ENCODE data around the gene COX4I2.
A peak's percentile ranks its signal among the peaks of the same experiment; 100 is the strongest.
"Not testable (repeated sequence)": the region's sequence is repeated elsewhere in the genome, so short reads cannot be mapped to it uniquely, and the experiment has no call there.

Gene COX4I2

DNA sequence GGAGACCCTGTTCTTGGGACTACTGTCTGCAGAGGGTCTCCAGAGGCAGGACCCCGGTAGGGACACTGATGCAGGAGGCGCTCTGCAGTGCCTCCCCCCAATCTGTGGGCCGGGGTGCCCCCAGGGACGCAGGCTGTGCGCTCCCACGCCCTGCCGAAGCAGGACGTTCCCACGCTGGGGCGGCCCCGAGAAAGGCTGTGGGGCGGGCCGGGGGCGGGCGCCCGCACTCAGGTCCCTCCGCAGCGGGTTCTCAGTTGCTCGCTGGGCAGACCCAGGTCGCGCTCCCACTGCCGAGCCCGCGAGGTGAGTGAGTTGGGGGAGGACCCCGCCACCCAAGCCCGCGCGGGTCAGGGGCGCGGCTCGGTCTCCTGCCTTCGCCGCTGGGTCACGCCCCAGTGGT, at the start of gene COX4I2:
Gene COX4I2 (plus strand): TSS at position 253 of the 400 bp plus-strand sequence. CDS start 1,106 bp downstream, outside the sequence.
- DNase-seq (ENCODE audit: low spot score): no peak

DNA sequence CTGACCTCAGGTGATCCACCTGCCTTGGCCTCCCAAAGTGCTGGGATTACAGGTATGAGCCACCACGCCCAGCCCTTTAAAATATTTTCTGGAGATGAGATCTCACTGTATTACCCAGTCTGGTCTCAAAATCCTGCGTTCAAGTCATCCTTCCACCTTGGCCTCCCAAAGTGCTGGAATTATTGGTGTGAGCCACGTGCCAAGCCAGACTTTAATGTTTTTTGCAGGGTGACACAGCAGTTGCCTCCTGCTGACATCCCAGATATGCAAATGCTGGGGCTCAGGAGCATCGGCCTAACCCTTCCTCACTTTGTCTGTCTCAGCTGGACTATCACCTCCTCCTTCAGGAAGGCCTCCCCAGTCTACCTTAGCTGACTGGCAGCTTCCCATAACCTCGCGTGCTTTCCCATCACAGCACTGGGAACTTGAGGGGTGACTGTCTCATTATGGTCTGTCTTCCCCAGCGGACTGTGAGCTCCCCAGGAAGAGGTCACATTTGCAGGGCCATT, 46.9 kb upstream of the COX4I2 start:
- no peak for DNase-seq (ENCODE audit: low spot score)

GRCh38 chr20:31593221-31594001, 44.3 kb upstream of the COX4I2 start:
- DNase-seq (ENCODE audit: low spot score): no peak

DNA sequence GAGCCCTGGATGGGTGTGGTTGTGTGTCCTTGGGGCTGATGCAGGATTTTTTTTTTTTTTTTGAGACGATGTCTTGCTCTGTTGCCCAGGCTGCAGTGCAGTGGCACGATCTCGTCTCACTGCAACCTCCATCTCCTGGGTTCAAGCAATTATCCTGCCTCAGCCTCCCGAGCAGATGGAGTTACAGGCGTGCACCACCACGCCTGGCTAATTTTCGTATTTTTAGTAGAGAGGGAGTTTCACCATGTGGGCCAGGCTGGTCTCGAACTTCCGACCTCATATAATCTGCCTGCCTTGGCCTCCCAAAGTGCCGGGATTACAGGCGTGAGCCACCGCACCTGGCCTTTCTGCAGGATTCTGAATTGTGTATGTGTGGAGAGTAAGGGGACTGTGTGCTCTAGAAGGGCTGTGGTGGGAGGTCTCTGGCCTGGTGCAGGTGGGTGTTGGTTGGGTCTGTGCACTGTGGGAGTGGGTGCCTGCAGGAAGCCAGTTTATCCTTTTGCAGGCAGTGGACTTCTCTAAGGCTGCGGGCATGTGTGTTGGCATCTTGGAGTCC, 43.6 kb upstream of the COX4I2 start:
- DNase-seq (ENCODE audit: low spot score): no peak

DNA sequence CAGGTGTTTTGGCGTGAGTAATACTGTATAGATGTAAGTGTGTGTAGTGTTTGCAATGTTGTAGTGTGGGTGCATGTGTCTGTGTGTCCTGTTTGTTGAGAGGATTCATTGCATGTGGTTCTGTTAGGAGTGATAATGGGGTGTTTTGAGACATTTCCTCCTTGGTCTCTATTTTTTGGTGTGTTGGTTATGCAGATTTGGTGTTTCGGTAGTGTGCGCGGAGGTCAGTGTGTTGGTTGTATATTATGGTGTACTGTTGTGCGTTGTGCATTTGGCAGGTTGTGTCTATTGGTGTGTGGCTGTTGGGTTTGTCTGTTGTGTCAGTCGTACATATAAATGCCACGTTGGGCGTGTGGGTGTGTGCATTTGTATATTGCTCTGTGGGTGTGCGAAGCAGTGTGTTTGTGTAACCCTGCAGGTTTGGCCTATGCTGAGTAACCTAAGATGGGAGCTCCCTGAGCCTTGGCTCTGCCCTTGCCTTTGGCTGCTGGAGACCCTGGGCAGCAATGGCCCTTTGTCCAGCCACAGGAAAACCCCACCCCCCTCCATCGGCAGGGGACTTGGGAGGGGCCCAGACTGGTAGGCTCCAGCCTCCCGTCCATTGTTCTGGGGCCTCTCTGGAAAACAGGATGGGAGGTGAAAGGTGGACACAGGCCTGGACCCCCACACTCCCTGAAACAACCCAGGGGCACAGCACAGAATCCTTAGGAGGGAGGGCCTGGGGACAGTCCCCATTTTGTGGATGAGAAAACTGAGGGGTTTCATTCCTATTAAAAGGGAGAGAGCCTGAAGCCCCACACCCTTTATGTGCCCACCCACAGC, 42.9 kb upstream of the COX4I2 start:
- no peak for DNase-seq (ENCODE audit: low spot score)

DNA sequence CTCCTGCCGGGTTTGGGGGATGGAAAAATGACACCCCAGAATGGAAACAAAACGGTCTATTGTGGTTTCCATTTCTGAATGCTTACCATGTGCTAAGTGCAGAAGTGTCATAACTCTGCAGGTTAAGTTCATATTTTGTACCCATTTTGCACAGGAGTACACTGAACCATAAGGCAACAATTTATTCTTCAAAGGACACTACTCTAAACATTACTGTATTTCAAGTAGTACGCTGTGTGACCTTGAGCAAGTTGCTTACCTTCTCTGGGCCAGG, 42.4 kb upstream of the COX4I2 start:
- no peak for DNase-seq (ENCODE audit: low spot score)

DNA sequence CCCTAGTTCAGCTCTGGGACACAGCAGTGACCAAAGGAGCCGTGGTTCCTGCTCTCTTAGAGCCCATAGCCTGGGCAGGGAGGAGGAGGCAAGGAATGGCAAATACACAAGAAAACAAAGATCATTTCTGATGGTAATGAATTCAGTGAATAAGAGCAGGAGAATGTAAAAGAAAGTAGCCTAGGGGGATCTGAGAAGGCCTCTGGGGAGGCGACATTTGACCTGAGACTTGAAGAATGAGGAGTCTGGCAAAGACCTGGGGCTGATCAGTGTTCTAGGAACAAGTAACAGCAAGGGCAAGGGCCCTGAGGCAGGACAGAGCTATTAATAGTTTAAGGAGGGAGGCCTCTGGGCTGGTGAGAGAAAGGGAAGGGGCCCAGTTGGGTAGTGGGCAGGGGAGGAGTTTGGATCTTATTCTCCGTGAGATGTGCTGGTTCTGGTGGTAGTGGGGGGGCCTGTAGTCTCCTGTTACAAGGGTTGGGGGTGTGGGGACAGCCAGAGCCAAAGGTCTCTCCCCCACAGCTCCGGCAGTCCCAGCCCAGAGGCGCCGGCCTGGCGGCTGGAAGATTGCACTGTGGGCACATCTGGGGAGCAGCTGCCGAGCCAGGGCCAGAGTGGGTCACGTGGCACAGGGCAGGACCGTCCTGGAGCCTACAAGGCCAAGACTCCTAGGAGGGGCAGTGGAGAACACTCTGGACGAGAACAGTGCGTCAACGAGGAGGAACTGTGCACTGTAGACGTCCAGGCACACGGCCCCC, 41.9 kb upstream of the COX4I2 start:
- no peak for DNase-seq (ENCODE audit: low spot score)

DNA sequence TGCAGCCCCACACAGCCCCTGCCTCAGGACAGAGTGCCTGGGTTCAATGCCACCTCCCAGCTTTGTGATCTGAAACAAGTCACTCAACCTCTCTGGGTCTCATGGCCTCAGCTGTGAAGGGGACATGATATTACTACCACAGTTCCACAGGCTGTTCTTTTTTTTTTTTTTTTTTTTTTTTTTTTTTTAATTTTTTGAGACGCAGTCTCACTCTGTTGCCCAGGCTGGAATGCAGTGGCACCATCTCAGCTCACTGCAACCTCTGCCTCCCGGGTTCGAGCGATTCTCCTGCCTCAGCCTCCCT, 41.3 kb upstream of the COX4I2 start:
- not testable (repeated sequence) for DNase-seq (ENCODE audit: low spot score)

DNA sequence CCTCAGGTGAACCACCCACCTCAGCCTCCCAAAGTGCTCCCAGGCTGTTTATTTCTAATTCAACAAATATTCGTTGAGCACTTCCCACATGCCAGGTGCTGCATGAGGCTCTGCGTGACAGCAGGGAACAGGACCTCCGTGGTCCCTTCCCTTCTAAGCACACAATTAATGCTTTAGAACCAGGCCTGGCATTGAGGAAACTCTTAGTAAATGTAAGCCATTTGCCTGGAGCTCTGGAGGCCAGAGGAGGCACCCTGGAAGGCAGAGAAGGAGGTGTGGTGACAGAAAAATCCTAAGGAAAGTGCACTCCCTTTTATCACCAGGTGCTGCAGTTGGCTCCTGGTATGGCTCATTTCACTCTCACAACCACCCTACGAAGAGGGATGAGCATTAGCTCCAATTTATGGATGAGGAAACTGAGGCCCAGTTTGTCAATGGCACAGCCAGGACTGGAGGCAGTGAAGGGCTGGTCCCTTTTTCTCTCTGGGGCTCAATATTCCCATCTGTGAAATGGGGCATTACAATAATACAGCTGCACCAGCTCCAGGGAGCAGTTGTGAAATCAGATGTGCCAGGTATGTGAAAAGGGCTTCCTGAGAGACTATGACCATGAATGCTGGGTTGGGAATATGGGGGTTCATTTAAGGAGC, 40.8 kb upstream of the COX4I2 start:
- no peak for DNase-seq (ENCODE audit: low spot score)

- DNase-seq (ENCODE audit: low spot score): no peak
Observed at GRCh38 chr20:31597481-31597855, 40.2 kb upstream of the COX4I2 start.

GRCh38 chr20:31602431-31602778, 35.3 kb upstream of the COX4I2 start:
- no peak for DNase-seq (ENCODE audit: low spot score)

DNA sequence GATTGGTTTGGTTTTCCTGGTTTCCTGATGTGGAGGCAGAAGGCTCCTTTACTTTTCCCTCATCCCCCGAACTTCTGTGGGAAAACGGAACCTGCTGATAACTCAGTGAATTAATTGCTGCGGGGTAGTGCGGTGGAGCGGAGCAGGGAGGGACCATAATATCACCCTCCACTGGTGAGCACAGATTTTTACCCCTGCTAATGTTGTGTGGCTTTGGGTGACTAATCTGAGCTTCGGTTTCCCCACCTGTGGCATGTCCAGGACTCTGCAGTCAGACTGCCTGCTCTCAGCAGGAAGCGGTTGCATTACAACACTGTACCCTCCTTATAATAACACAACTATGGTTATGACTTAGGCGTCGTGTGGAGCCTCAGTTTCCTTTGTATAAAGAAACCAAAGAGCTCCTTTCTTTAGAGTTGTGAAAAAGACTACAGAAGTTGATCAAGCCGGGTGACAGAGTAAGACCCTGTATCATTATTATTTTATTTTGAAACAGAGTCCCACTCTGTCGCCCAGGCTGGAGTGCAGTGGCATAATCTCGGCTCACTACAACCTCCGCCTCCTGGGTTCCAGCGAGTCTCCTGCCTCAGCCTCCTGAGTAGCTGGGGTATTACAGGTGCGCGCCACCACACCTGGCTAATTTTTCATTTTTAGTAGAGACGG, 34.8 kb upstream of the COX4I2 start:
- no peak for DNase-seq (ENCODE audit: low spot score)

- peak; percentile 82 for DNase-seq (ENCODE audit: low spot score)
Observed at GRCh38 chr20:31603822-31604566, 33.7 kb upstream of the COX4I2 start.

DNA sequence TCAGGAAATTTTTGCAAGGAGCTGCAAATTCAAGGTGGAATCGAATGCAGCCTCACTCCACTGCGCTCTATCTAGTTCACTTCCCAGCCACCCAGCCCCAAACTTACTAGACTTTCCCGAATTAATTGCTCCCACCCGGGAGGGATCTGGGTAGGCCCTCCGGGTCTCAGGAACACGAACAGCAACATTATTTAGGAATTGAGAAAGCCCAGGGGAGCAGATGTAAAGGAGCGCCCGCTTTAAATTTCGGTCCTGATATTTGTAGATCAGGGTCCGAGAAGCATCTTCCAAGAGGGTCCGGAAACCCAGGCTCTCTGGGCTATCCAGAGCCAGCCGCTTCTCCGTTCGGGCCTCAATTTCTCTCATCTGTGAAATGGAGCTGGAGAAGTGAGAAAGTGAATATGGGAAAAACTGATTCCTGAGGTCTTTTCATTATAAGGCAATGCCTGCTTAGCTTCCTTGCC, 33.1 kb upstream of the COX4I2 start:
- DNase-seq (ENCODE audit: low spot score): no peak

GRCh38 chr20:31605031-31605901, 32.4 kb upstream of the COX4I2 start, which contains the start of gene ID1:
TSS of gene ID1 (plus strand) at chr20:31605289. CDS start at chr20:31605388, 99 bp downstream.
- peak; percentile 95 for DNase-seq (ENCODE audit: low spot score)

- peak; percentile 40 for DNase-seq (ENCODE audit: low spot score)
Observed at GRCh38 chr20:31605902-31606803, 31.6 kb upstream of the COX4I2 start.

GRCh38 chr20:31606804-31607639, 30.7 kb upstream of the COX4I2 start:
- peak; percentile 70 for DNase-seq (ENCODE audit: low spot score)
